ENCODE data around the gene RTTN. TPM values are rescaled to one million over a fixed set of nuclear protein-coding genes. Genes with fewer than 3 reads are reported as not detected.

RTTN gene
- total RNA-seq, 2 experiments from 2014 or later: 19.8 to 29.7 TPM

DNA sequence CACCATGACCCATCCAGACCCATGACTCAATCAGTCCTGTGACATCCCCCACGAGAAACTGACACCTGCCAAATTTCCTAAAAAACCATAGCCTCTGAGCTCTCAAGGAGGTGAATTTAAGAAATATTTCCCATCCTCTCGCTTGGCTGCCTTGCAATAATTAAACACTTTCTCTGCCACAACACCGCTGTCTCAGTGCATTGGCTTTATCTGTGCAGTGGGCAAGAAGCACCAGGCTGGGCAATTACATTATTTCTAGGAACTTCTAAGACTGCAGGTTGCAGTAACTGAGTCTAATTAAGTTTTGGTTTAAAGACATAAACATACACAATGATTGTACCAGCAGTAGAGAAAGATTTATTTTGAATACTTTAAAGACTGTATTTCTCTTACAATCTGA, 22.0 kb upstream of the RTTN start:
- intact Hi-C loops (cut with micrococcal nuclease; ENCODE audit: unreplicated experiment): no loop called here
- ChIA-PET POLR2A (no interaction called here), CTCF (ENCODE audit: unreplicated experiment) (no interaction called here)
- no peak for DNase-seq (ENCODE audit: low spot score)
- BruUV-seq (replicated peaks): no TSS peak
- no peaks in the 10 kb centered on the region for H3K9me3 ChIP-seq (ENCODE audit: low read length)
- H3K4me1 ChIP-seq (ENCODE audit: insufficient read depth, low read length, poor library complexity, severe bottlenecking): no peaks in the 10 kb centered on the region
- H3K79me2 ChIP-seq (ENCODE audit: insufficient read depth, low read depth, low read length): no peaks in the 10 kb centered on the region
- no peak overlapping the region for H3K4me3 ChIP-seq (ENCODE audit: low read depth, low read length, poor library complexity, severe bottlenecking)
- H3K36me3 ChIP-seq (ENCODE audit: insufficient read depth, low read length): no peaks in the 10 kb centered on the region
- no peaks in the 10 kb centered on the region for H4K20me1 ChIP-seq (ENCODE audit: insufficient read depth, low read length)
- no peak overlapping the region for H3K4me2 ChIP-seq (ENCODE audit: low read length)
- H3K9me2 ChIP-seq (ENCODE audit: insufficient read depth, low read length): no peaks in the 10 kb centered on the region
- H3K27ac ChIP-seq (ENCODE audit: low read depth, low read length, poor library complexity, severe bottlenecking): no peak overlapping the region
- no peak for TF ChIP-seq EZH2phosphoT487 (IDR thresholded peaks at IDR 0.05; ENCODE audit: borderline replicate concordance, low read depth, low read length)
- TF ChIP-seq, protein P1, sequence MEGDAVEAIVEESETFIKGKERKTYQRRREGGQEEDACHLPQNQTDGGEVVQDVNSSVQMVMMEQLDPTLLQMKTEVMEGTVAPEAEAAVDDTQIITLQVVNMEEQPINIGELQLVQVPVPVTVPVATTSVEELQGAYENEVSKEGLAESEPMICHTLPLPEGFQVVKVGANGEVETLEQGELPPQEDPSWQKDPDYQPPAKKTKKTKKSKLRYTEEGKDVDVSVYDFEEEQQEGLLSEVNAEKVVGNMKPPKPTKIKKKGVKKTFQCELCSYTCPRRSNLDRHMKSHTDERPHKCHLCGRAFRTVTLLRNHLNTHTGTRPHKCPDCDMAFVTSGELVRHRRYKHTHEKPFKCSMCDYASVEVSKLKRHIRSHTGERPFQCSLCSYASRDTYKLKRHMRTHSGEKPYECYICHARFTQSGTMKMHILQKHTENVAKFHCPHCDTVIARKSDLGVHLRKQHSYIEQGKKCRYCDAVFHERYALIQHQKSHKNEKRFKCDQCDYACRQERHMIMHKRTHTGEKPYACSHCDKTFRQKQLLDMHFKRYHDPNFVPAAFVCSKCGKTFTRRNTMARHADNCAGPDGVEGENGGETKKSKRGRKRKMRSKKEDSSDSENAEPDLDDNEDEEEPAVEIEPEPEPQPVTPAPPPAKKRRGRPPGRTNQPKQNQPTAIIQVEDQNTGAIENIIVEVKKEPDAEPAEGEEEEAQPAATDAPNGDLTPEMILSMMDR (conservative IDR thresholded peaks at IDR 0.05; ENCODE audit: low read length): no peak
- no peak overlapping the region for H2AFZ ChIP-seq (ENCODE audit: low read length)

DNA sequence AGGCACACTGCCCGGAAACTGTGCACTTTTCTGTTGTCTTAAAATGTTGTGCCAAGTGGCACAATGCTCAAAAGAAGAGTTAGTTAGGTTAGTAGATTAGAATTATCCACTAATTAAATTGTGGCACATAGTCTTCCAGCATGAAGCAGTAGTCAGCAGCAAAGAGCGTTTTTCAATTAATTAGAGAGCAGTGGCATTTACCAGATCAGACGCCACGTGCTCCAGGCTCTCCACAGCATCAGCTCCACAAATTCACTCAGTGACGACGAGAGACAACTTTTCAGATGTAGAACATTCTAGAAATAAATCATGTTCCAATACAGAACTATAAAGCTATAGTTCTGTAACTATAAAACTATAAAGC, 16.4 kb upstream of the RTTN start:
- DNase-seq (ENCODE audit: low spot score): no peak
- BruUV-seq (replicated peaks): no TSS peak
- Histone ChIP-seq H3K27ac (ENCODE audit: low read depth, low read length, poor library complexity, severe bottlenecking) (no peak overlapping the region), H3K4me2 (ENCODE audit: low read length) (no peak overlapping the region), H3K9me2 (ENCODE audit: insufficient read depth, low read length) (no peaks in the 10 kb centered on the region), H3K36me3 (ENCODE audit: insufficient read depth, low read length) (no peaks in the 10 kb centered on the region), H3K4me3 (ENCODE audit: low read depth, low read length, poor library complexity, severe bottlenecking) (no peak overlapping the region), H3K9me3 (ENCODE audit: low read length) (no peaks in the 10 kb centered on the region), H2AFZ (ENCODE audit: low read length) (no peak overlapping the region), H4K20me1 (ENCODE audit: insufficient read depth, low read length) (no peaks in the 10 kb centered on the region), H3K4me1 (ENCODE audit: insufficient read depth, low read length, poor library complexity, severe bottlenecking) (no peaks in the 10 kb centered on the region), H3K79me2 (ENCODE audit: insufficient read depth, low read depth, low read length) (no peaks in the 10 kb centered on the region)
- TF ChIP-seq, protein P1 (conservative IDR thresholded peaks at IDR 0.05; ENCODE audit: low read length): no peak
- TF ChIP-seq EZH2phosphoT487 (IDR thresholded peaks at IDR 0.05; ENCODE audit: borderline replicate concordance, low read depth, low read length): no peak
- intact Hi-C loops (cut with micrococcal nuclease; ENCODE audit: unreplicated experiment): no loop called here
- ChIA-PET POLR2A (no interaction called here), CTCF (ENCODE audit: unreplicated experiment) (no interaction called here)

DNA sequence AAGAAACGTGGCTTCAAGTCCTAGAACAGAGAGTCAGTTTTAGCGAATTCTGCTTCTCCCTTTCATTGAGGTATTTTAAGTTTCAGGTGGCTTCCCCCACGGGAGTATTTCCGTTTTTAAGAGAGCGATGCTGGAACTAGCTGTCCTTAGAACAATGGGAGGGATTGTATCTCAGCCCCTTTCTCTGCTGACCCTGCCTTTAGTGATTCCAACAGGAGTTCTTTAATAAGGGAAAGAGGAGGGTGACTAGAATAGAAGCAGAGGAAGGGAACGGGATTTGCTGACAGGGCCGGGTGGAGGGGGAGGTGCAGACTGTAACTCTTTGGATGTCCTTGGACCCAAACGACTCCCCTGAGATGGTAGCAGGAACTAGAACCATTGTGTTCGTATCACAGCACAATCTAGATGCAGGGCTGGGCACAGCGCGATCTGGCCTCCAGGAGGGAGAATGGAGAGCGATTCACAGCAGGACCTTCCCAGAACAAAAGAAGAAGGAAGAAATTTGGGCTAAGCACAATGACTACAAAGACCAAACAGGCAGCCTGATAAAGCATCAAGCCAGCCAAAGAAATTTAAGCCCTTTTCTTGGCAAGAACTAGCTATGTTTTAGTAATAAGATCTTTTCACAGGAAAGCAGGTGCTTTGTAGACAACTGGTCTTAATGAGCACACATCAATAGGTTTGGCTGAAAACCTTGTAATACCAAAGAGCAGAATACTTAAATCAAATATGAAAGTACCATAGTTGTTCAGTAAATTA, 15.8 kb upstream of the RTTN start:
- ChIA-PET POLR2A (no interaction called here), CTCF (ENCODE audit: unreplicated experiment) (no interaction called here)
- Histone ChIP-seq H3K4me3 (ENCODE audit: low read depth, low read length, poor library complexity, severe bottlenecking) (no peak overlapping the region), H4K20me1 (ENCODE audit: insufficient read depth, low read length) (no peaks in the 10 kb centered on the region), H3K4me1 (ENCODE audit: insufficient read depth, low read length, poor library complexity, severe bottlenecking) (no peaks in the 10 kb centered on the region), H3K9me3 (ENCODE audit: low read length) (no peaks in the 10 kb centered on the region), H3K9me2 (ENCODE audit: insufficient read depth, low read length) (no peaks in the 10 kb centered on the region), H3K36me3 (ENCODE audit: insufficient read depth, low read length) (no peaks in the 10 kb centered on the region), H3K4me2 (ENCODE audit: low read length) (no peak overlapping the region), H3K79me2 (ENCODE audit: insufficient read depth, low read depth, low read length) (no peaks in the 10 kb centered on the region), H2AFZ (ENCODE audit: low read length) (no peak overlapping the region), H3K27ac (ENCODE audit: low read depth, low read length, poor library complexity, severe bottlenecking) (no peak overlapping the region)
- DNase-seq (ENCODE audit: low spot score): no peak
- intact Hi-C loops (cut with micrococcal nuclease; ENCODE audit: unreplicated experiment): no loop called here
- BruUV-seq (replicated peaks): no TSS peak
- TF ChIP-seq EZH2phosphoT487 (IDR thresholded peaks at IDR 0.05; ENCODE audit: borderline replicate concordance, low read depth, low read length): no peak
- TF ChIP-seq, protein P1 (conservative IDR thresholded peaks at IDR 0.05; ENCODE audit: low read length): no peak

Data from OCI-LY7 (cell line).